GM12892 (cell line): ENCODE results near the gene KIAA1328.

Source experiments
- POLR2A ChIP-seq: IDR thresholded peaks from 2 replicates; pipeline ENCODE4 v1.6.1; 2011; ENCODE audit warnings: low read depth, low read length, control low read depth
- POLR2AphosphoS5 ChIP-seq: IDR thresholded peaks from 2 replicates; pipeline ENCODE4 v1.6.1; 2011; ENCODE audit warnings: low read depth, low read length, control low read depth
- TAF1 ChIP-seq: IDR thresholded peaks from 2 replicates; pipeline ENCODE4 v1.6.1; 2011; ENCODE audit warnings: low read depth, mild to moderate bottlenecking, control low read depth, low read length, borderline replicate concordance

DNA sequence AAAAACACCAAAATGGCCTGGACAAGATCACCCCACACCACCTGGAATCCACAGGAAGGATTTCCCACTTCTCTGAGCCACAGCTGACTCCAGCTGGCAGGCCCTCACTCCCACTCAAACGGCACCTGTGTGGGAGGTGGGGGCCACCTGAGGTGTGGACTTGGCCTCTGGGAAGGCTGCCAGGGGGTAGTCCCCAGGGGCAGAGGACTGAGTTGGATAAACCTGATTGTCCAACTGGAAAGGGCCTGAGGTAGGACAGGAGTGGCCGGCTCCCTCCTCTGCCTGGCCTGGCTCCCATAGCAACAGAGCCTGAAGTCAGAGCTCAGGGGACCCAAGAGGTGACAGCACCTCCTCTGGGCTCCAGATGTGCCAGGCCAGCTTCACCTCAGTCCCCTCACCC lies 436.5 kb downstream of the KIAA1328 start:
- no peak for TF ChIP-seq POLR2A
- TF ChIP-seq POLR2AphosphoS5: no peak
- TF ChIP-seq TAF1: no peak
